Esophagus muscularis mucosa (tissue), 4 donors: ENCODE measurements around the gene MLST8.

Experiments
- CTCF ChIP-seq, 3 experiments: fragments of 200-600 bp in 2 of 3; fragments of 450-650 bp in 1 of 3; sonication (generic) in 2 of 3; IDR thresholded peaks; one replicate each; pipeline ENCODE4 v1.5.1; 2017 to 2019; ENCODE audit warnings: antibody characterized with exemption in 3 of 3, mild to moderate bottlenecking in 2 of 3, moderate library complexity in 1 of 3
- EP300 ChIP-seq: sonication (generic); formaldehyde crosslinking; IDR thresholded peaks from one replicate; pipeline ENCODE4 v1.6.1; 2017; ENCODE audit warnings: antibody characterized with exemption
- POLR2A ChIP-seq: fragments of 450-650 bp; IDR thresholded peaks from one replicate; pipeline ENCODE4 v1.6.1; 2017; ENCODE audit warnings: antibody characterized with exemption, moderate library complexity, mild to moderate bottlenecking, low read depth

GRCh38 chr16:2199621-2200139, 5.6 kb upstream of the MLST8 start:
- TF ChIP-seq POLR2A (no peak), CTCF (IDR thresholded peaks at IDR 0.05) (no peak), EP300 (no peak)
